Prostate gland (tissue), 2 donors: Measurements from ENCODE around the gene CARNS1. TPM values are rescaled to one million over a fixed set of nuclear protein-coding genes. Genes with fewer than 3 reads are reported as not detected.

Experiments
- DNase-seq: peaks from one replicate; pipeline ENCODE4 v3.0.0-alpha.2; 2019; ENCODE audit warnings: low spot score
- H3K27ac ChIP-seq, 2 donors: fragments of 200-600 bp; sonication (generic); 2 replicates each; pipeline ENCODE4 v1.5.1; 2017 to 2019
- H3K27me3 ChIP-seq: fragments of 200-600 bp; sonication (generic); replicated peaks from 2 replicates; pipeline ENCODE4 v1.5.1; 2019; ENCODE audit not compliant: insufficient read depth
- H3K36me3 ChIP-seq, 2 donors: fragments of 200-600 bp; sonication (generic); 1 replicate in 1 of 2; 2 replicates in 1 of 2; pipeline versions ENCODE4 v1.5.1 to v1.8.1; 2017 to 2019
- H3K4me1 ChIP-seq: fragments of 200-600 bp; sonication (generic); replicated peaks from 2 replicates; pipeline ENCODE4 v1.5.1; 2019
- H3K4me3 ChIP-seq, 2 donors: fragments of 200-600 bp; sonication (generic); 2 replicates each; pipeline ENCODE4 v1.5.1; 2017 to 2019
- H3K9me3 ChIP-seq: fragments of 200-600 bp; sonication (generic); 2 replicates; pipeline ENCODE4 v1.5.1; 2017
- POLR2A ChIP-seq: fragments of 450-650 bp; IDR thresholded peaks from one replicate; pipeline ENCODE4 v1.6.1; 2016; ENCODE audit warnings: antibody characterized with exemption, mild to moderate bottlenecking
- POLR2AphosphoS5 ChIP-seq: sonication (generic); formaldehyde crosslinking; IDR thresholded peaks from one replicate; pipeline ENCODE4 v1.6.1; 2017; ENCODE audit warnings: antibody characterized with exemption
- whole genome bisulfite sequencing: methylation state at CpG from one replicate; pipeline ENCODE4 v1.1.5; 2018; 5-methylcytosine and 5-hydroxymethylcytosine counted together
- intact Hi-C: fragments of 100-400 bp; cut with DNase I; formaldehyde crosslinking; loops from one replicate; pipeline ENCODE4 v1.14.2; 2022
- total RNA-seq, 2 donors: library from RNA; depleted of rRNA; stranded (reverse); fragments of >200 nt; gene quantifications; one replicate each; pipeline ENCODE4 v1.1.0, GENCODE V29; 2016
- TF ChIP-seq, protein P1 (sequence below), 4 experiments: fragments of 200-600 bp in 2 of 4; fragments of 450-650 bp in 2 of 4; sonication (generic) in 2 of 4; IDR thresholded peaks; 1 replicate in 3 of 4; 2 replicates in 1 of 4; pipeline ENCODE4 v1.5.1; 2016 to 2019; ENCODE audit warnings: antibody characterized with exemption in 4 of 4, mild to moderate bottlenecking in 2 of 4, moderate library complexity in 2 of 4

Gene CARNS1
- total RNA-seq, 2 donors from 2014 or later: 0.91 to 1.0 TPM

DNA sequence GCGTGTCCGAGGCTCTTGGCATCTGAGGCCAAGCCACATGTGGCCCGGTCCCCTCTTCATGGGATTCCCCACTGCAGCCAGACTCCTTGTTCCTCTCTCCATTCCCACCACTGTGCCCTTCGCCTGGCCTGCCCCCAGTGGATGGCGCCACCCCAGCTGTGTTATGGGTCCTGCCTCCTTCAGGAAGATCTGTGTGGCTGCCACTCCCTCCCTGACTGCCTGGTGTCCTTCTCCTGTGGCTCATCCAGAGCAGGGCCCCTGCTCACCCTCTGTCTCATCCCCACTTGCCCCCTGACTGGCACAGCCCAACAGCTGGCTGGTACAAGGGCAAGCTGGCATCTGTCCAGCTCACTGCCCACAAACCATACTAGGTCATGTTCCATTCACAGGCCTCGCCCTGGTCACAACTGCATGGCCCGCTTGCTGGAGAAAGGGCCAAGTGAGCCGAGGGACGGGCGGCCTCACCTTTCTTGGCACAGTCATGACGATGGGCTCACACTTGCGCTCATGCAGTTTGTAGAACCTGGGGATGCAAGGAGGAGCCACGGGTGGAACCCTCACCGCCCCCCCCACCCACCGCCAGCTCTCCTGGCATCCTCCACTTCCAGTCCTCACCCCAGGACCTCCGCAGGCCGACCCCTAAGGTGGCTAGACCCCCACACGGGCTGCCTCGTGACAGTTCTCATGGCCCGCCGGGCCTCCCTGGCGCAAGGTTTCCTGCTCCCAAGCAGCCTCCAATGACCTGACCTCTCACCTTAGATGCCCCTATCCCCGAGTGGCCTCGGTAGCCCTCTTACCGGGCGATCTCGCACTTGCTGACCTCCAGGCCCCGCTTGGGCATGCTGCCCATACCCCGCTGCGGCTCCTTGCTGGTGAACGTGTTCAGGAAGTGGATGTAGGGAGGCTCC is 24.1 kb downstream of the CARNS1 start:
- peaks cover 7 to 16% of the 10 kb centered on the region in 2 donors for H3K36me3 ChIP-seq
- no peaks in the 10 kb centered on the region for H3K9me3 ChIP-seq
- peak overlapping the region in 1 of 2 donors; percentile 23 for H3K27ac ChIP-seq
- no peak for DNase-seq
- no peaks in the 10 kb centered on the region for H3K27me3 ChIP-seq
- TF ChIP-seq, protein P1, sequence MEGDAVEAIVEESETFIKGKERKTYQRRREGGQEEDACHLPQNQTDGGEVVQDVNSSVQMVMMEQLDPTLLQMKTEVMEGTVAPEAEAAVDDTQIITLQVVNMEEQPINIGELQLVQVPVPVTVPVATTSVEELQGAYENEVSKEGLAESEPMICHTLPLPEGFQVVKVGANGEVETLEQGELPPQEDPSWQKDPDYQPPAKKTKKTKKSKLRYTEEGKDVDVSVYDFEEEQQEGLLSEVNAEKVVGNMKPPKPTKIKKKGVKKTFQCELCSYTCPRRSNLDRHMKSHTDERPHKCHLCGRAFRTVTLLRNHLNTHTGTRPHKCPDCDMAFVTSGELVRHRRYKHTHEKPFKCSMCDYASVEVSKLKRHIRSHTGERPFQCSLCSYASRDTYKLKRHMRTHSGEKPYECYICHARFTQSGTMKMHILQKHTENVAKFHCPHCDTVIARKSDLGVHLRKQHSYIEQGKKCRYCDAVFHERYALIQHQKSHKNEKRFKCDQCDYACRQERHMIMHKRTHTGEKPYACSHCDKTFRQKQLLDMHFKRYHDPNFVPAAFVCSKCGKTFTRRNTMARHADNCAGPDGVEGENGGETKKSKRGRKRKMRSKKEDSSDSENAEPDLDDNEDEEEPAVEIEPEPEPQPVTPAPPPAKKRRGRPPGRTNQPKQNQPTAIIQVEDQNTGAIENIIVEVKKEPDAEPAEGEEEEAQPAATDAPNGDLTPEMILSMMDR (IDR thresholded peaks at IDR 0.05): no peak
- TF ChIP-seq POLR2AphosphoS5 (no peak), POLR2A (no peak)
- intact Hi-C loops: no loop called here
- 75% methylated on average over 31 of the region's 31 CpGs for WGBS
- no peak overlapping the region for H3K4me3 ChIP-seq
- H3K4me1 ChIP-seq: peaks cover 16% of the 10 kb centered on the region

GRCh38 chr11:67440229-67441097 is 25.0 kb downstream of the CARNS1 start:
- peaks cover 16% of the 10 kb centered on the region for H3K4me1 ChIP-seq
- no peaks in the 10 kb centered on the region for H3K27me3 ChIP-seq
- TF ChIP-seq POLR2AphosphoS5: no peak
- TF ChIP-seq, protein P1 (IDR thresholded peaks at IDR 0.05): no peak
- no peak for TF ChIP-seq POLR2A
- no peak overlapping the region for H3K27ac ChIP-seq
- DNase-seq: no peak
- intact Hi-C loops: no loop called here
- H3K4me3 ChIP-seq: no peak overlapping the region
- peaks cover 6 to 10% of the 10 kb centered on the region in 2 donors for H3K36me3 ChIP-seq
- 70% methylated on average over 17 of the region's 17 CpGs for WGBS
- H3K9me3 ChIP-seq: no peaks in the 10 kb centered on the region

- Histone ChIP-seq H3K36me3 (peaks cover 0 to 10% of the 10 kb centered on the region in 2 donors), H3K4me1 (peaks cover 16% of the 10 kb centered on the region), H3K9me3 (no peaks in the 10 kb centered on the region), H3K4me3 (no peak overlapping the region), H3K27ac (no peak overlapping the region), H3K27me3 (no peaks in the 10 kb centered on the region)
- WGBS: 84% methylated on average over 21 of the region's 21 CpGs
- no peak for DNase-seq
- intact Hi-C loops: no loop called here
- TF ChIP-seq, protein P1 (IDR thresholded peaks at IDR 0.05): no peak
- no peak for TF ChIP-seq POLR2AphosphoS5
- no peak for TF ChIP-seq POLR2A
Observed at GRCh38 chr11:67441098-67441563, 25.7 kb downstream of the CARNS1 start.

DNA sequence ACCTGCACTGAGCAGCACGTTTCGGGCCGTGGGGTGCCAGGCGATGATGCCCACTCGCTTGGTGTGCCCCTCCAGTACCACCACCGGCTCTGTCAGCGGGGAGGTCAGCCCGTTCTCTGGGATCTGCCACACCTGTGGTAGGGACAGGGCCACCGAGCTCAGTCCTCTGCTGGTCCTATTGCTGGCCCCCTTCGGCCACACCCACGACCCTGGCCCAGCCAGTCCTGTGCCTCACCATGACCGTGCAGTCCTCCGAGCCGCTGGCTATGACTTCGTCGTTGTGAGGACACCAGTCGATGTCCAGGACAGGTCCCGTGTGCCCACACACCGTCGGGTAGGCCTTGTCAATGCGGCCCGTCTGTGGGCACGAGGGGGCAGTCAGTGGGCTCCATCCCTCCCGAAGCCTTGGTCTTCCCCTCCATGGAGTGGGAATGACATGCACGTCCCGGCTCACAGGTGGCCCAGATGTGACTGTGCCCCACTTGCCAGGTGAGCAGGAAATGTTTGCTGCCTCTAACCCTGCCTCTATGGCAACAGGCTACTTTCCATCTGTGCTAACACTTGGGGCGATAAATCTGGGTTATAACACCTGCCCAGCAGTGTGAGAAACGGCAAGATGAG is 26.4 kb downstream of the CARNS1 start:
- peaks cover 16% of the 10 kb centered on the region for H3K4me1 ChIP-seq

More for the DNA sequence above, 26.4 kb downstream of the CARNS1 start:
- Histone ChIP-seq H3K4me3 (peak overlapping the region in 1 of 2 donors; percentile 86), H3K36me3 (peaks cover 0 to 10% of the 10 kb centered on the region in 2 donors), H3K9me3 (no peaks in the 10 kb centered on the region), H3K27me3 (no peaks in the 10 kb centered on the region), H3K27ac (peak overlapping the region; percentile 98)
- intact Hi-C loops: no loop called here
- DNase-seq: no peak
- TF ChIP-seq POLR2A (no peak), POLR2AphosphoS5 (no peak)
- TF ChIP-seq, protein P1 (IDR thresholded peaks at IDR 0.05): no peak
- 83% methylated on average over 25 of the region's 28 CpGs for WGBS
